ENCODE results near the gene WHAMM. TPM values are rescaled to one million over a fixed set of nuclear protein-coding genes. Genes with fewer than 3 reads are reported as not detected.
"Not testable (repeated sequence)": the region's sequence is repeated elsewhere in the genome, so short reads cannot be mapped to it uniquely, and the experiment has no call there.

The WHAMM gene
- total and polyA plus RNA-seq, 2 of the 4 experiments (the other 2 are of a cell fraction) = 1.4 to 4.1 TPM

DNA sequence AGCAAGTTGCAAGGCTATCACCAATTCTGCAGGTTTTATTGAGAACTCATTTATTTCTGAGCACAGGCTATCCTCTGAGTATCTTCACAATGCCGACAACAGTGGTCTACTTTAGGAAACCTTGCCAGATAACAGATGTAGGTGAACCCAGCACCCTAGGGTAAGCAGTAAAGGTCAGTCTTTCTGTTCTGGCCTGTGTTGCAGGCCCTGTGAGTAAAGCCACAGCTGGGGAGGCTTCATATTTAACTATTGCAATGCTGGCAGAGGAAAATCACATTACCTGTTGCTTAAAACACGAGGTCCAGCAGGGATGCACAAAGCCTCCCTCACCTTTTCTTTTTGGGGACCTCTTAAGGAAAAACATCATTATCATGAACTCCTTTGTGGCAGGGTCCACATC lies 55.5 kb downstream of the WHAMM start:
- H4K91ac ChIP-seq (ENCODE audit: insufficient read depth, low read depth, low read length) = no peak overlapping the region
- H2AK5ac ChIP-seq (ENCODE audit: low read depth, low read length) = no peak overlapping the region
- no TSS peak for BruUV-seq (replicated peaks)
- no peak for DNase-seq
- dilution Hi-C loops (cut with HindIII; ENCODE audit: low sequenced_read_pairs, unreplicated experiment) (no loop called here), in situ Hi-C loops (cut with MboI; ENCODE audit: low sequenced_read_pairs) (no loop called here), intact Hi-C loops (cut with micrococcal nuclease) (no loop called here)
- ChIA-PET POLR2A (ENCODE audit: unreplicated experiment) (no interaction called here), CTCF (no interaction called here)
- no peak overlapping the region for H3K14ac ChIP-seq (replicated peaks; ENCODE audit: low read depth, low read length)
- H4K8ac ChIP-seq (ENCODE audit: low read depth in 2 of 2, low read length in 2 of 2) = no peak overlapping the region
- no peak overlapping the region for H3K18ac ChIP-seq (ENCODE audit: low read depth, low read length)
- no peak overlapping the region for H2AFZ ChIP-seq (replicated peaks; ENCODE audit: low read length, poor library complexity)
- H3K23ac ChIP-seq (ENCODE audit: low read depth, low read length) = no peak overlapping the region
- no peaks in the 10 kb centered on the region for H3K4me1 ChIP-seq (ENCODE audit: control insufficient read depth, insufficient read depth, low read length)
- TF ChIP-seq POLR2A (IDR thresholded peaks at IDR 0.05; ENCODE audit: low read depth, low read length) (no peak), RCOR1 (IDR thresholded peaks at IDR 0.05; ENCODE audit: insufficient replicate concordance, low read length) (no peak), CHD1 (IDR thresholded peaks at IDR 0.05; ENCODE audit: low read depth, low read length) (no peak), CEBPB (IDR thresholded peaks at IDR 0.05; ENCODE audit: low read depth, low read length) (no peak), MAZ (IDR thresholded peaks at IDR 0.05; ENCODE audit: borderline replicate concordance, low read depth, low read length) (no peak), BHLHE40 (IDR thresholded peaks at IDR 0.05; ENCODE audit: low read depth, low read length) (no peak), SMC3 (IDR thresholded peaks at IDR 0.05; ENCODE audit: low read depth, low read length) (no peak), FOS (IDR thresholded peaks at IDR 0.05; ENCODE audit: low read depth, low read length) (no peak)
- TF ChIP-seq, protein P1, sequence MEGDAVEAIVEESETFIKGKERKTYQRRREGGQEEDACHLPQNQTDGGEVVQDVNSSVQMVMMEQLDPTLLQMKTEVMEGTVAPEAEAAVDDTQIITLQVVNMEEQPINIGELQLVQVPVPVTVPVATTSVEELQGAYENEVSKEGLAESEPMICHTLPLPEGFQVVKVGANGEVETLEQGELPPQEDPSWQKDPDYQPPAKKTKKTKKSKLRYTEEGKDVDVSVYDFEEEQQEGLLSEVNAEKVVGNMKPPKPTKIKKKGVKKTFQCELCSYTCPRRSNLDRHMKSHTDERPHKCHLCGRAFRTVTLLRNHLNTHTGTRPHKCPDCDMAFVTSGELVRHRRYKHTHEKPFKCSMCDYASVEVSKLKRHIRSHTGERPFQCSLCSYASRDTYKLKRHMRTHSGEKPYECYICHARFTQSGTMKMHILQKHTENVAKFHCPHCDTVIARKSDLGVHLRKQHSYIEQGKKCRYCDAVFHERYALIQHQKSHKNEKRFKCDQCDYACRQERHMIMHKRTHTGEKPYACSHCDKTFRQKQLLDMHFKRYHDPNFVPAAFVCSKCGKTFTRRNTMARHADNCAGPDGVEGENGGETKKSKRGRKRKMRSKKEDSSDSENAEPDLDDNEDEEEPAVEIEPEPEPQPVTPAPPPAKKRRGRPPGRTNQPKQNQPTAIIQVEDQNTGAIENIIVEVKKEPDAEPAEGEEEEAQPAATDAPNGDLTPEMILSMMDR (conservative IDR thresholded peaks at IDR 0.05; ENCODE audit: low read depth, low read length) = no peak
- H3K4ac ChIP-seq (ENCODE audit: low read depth, low read length) = no peak overlapping the region
- no peak for ATAC-seq (ENCODE audit: low read depth)
- H3K56ac ChIP-seq (ENCODE audit: extremely low read depth, insufficient read depth, low read length) = no peak overlapping the region
- no peak overlapping the region for H2BK20ac ChIP-seq (ENCODE audit: low read depth, low read length)
- H3K36me3 ChIP-seq (ENCODE audit: control insufficient read depth, insufficient read depth, low read length) = no peaks in the 10 kb centered on the region
- no peak overlapping the region for H3K4me3 ChIP-seq (ENCODE audit: insufficient read depth, low read depth, low read length)
- no peak overlapping the region for H2BK5ac ChIP-seq (ENCODE audit: low read depth, low read length, poor library complexity, severe bottlenecking)
- no peaks in the 10 kb centered on the region for H3K9me3 ChIP-seq (ENCODE audit: control insufficient read depth, insufficient read depth, low read length)
- H2BK120ac ChIP-seq (ENCODE audit: low read depth, low read length) = no peak overlapping the region
- no peak overlapping the region for H3K9ac ChIP-seq (ENCODE audit: low read depth, low read length)
- no peak overlapping the region for H3K4me2 ChIP-seq (ENCODE audit: low read depth, low read length)
- no peaks in the 10 kb centered on the region for H4K20me1 ChIP-seq (ENCODE audit: insufficient read depth, low read length)
- no peak overlapping the region for H4K5ac ChIP-seq (ENCODE audit: low read depth, low read length)
- H3K79me1 ChIP-seq (ENCODE audit: low read depth in 1 of 2, low read length in 2 of 2) = no peaks in the 10 kb centered on the region
- H3K27ac ChIP-seq (ENCODE audit: insufficient read depth, low read length) = no peak overlapping the region
- no peak overlapping the region for H2AK9ac ChIP-seq (replicated peaks; ENCODE audit: low read depth, low read length, poor library complexity)
- H3K27me3 ChIP-seq (ENCODE audit: control insufficient read depth, insufficient read depth, low read length) = peaks cover 7% of the 10 kb centered on the region
- 83% methylated on average over 1 of the region's 2 CpGs; no CpG with 5 or more reads in 1 of the 2 experiments for whole genome bisulfite sequencing, 2 experiments (ENCODE audit: extremely low coverage in 2 of 2, insufficient read length in 1 of 2)
- no peaks in the 10 kb centered on the region for H3K9me1 ChIP-seq (ENCODE audit: insufficient read depth, low read length)
- H2BK15ac ChIP-seq (ENCODE audit: low read depth, low read length) = no peak overlapping the region

DNA sequence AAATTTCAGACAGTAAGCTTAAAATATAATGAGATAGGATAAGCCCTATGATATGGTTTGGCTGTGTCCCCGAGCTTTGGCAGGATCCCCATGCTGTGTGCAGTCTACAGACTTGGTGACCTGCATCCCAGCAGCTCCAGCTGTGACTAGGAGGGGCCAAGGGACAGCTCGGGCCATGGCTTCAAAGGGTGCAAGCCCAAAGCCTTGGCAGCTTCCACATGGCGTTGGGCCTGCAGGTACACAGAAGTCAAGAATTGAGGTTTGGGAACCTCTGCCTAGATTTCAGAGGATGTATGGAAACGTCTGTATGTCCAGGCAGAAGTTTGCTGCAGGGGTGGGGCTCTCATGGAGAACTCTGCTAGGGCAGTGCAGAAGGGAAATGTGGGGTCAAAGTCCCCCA lies 56.2 kb downstream of the WHAMM start:
- H2AK5ac ChIP-seq (ENCODE audit: low read depth, low read length); DNase-seq; H2AK9ac ChIP-seq (replicated peaks; ENCODE audit: low read depth, low read length, poor library complexity); H2BK5ac ChIP-seq (ENCODE audit: low read depth, low read length, poor library complexity, severe bottlenecking); H2BK120ac ChIP-seq (ENCODE audit: low read depth, low read length); H3K4me3 ChIP-seq (ENCODE audit: insufficient read depth, low read depth, low read length); H3K27ac ChIP-seq (ENCODE audit: insufficient read depth, low read length); H3K9ac ChIP-seq (ENCODE audit: low read depth, low read length); H4K91ac ChIP-seq (ENCODE audit: insufficient read depth, low read depth, low read length); POLR2A ChIA-PET (ENCODE audit: unreplicated experiment); H3K27me3 ChIP-seq (ENCODE audit: control insufficient read depth, insufficient read depth, low read length); H3K36me3 ChIP-seq (ENCODE audit: control insufficient read depth, insufficient read depth, low read length); in situ Hi-C loops (cut with MboI; ENCODE audit: low sequenced_read_pairs); CTCF ChIA-PET; H3K4ac ChIP-seq (ENCODE audit: low read depth, low read length); H3K9me1 ChIP-seq (ENCODE audit: insufficient read depth, low read length); H3K56ac ChIP-seq (ENCODE audit: extremely low read depth, insufficient read depth, low read length); H3K4me2 ChIP-seq (ENCODE audit: low read depth, low read length); H4K20me1 ChIP-seq (ENCODE audit: insufficient read depth, low read length); H4K5ac ChIP-seq (ENCODE audit: low read depth, low read length); BruUV-seq (replicated peaks); H3K9me3 ChIP-seq (ENCODE audit: control insufficient read depth, insufficient read depth, low read length); H3K79me1 ChIP-seq (ENCODE audit: low read depth in 1 of 2, low read length in 2 of 2); H3K23ac ChIP-seq (ENCODE audit: low read depth, low read length); dilution Hi-C loops (cut with HindIII; ENCODE audit: low sequenced_read_pairs, unreplicated experiment); intact Hi-C loops (cut with micrococcal nuclease); H3K18ac ChIP-seq (ENCODE audit: low read depth, low read length); H3K14ac ChIP-seq (replicated peaks; ENCODE audit: low read depth, low read length); H4K8ac ChIP-seq (ENCODE audit: low read depth in 2 of 2, low read length in 2 of 2); H2AFZ ChIP-seq (replicated peaks; ENCODE audit: low read length, poor library complexity); H2BK15ac ChIP-seq (ENCODE audit: low read depth, low read length); ATAC-seq (ENCODE audit: low read depth); H2BK20ac ChIP-seq (ENCODE audit: low read depth, low read length); H3K4me1 ChIP-seq (ENCODE audit: control insufficient read depth, insufficient read depth, low read length): not testable (repeated sequence)
- WGBS, 2 experiments (ENCODE audit: extremely low coverage in 2 of 2, insufficient read length in 1 of 2) = 40% methylated on average over 2 of the region's 4 CpGs; no CpG with 5 or more reads in 1 of the 2 experiments
